ENCODE data around the gene KRTAP19-8.

DNA sequence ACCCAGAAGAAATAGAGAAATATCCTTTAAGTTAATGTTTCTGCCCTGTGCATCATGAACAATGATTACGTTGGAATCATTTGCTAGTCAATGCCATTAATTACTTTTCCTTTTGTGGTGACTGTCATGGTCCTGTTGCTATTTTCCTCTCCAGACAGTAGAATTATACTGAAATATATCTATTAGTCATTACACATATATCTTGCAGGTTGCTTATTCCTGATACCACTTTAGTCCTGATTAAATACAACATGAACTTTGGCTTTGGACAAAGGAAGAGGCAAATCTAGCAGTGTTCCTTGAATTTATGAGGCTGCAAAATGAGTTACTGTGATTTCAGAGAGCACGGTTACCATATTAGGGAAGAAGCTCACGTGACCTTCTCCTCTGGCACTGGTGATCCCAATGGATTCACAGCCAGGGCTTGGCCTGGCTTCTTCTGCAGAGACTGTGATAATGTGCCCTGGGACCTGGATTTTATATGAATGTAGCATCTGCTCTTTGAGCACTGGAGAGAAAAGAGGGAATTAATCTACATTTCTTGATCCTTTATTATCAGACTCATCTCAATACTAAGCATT, 12.4 kb upstream of the KRTAP19-8 start:
- TF ChIP-seq, protein P1, sequence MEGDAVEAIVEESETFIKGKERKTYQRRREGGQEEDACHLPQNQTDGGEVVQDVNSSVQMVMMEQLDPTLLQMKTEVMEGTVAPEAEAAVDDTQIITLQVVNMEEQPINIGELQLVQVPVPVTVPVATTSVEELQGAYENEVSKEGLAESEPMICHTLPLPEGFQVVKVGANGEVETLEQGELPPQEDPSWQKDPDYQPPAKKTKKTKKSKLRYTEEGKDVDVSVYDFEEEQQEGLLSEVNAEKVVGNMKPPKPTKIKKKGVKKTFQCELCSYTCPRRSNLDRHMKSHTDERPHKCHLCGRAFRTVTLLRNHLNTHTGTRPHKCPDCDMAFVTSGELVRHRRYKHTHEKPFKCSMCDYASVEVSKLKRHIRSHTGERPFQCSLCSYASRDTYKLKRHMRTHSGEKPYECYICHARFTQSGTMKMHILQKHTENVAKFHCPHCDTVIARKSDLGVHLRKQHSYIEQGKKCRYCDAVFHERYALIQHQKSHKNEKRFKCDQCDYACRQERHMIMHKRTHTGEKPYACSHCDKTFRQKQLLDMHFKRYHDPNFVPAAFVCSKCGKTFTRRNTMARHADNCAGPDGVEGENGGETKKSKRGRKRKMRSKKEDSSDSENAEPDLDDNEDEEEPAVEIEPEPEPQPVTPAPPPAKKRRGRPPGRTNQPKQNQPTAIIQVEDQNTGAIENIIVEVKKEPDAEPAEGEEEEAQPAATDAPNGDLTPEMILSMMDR (IDR thresholded peaks at IDR 0.05; ENCODE audit: insufficient read depth, low read depth, low read length), result no peak
- no peak for TF ChIP-seq EZH2 (IDR thresholded peaks at IDR 0.05; ENCODE audit: insufficient read depth, low read length)
